Activated T-cell treated with anti-CD3 and anti-CD28 coated beads for 1 hour (primary cell): ENCODE measurements around the gene ANO8.

ENCODE experiments used
- DNase-seq: peaks from one replicate; pipeline ENCODE4 v3.0.0-alpha.2; 2020; ENCODE audit warnings: low read depth

The ANO8 gene

DNA sequence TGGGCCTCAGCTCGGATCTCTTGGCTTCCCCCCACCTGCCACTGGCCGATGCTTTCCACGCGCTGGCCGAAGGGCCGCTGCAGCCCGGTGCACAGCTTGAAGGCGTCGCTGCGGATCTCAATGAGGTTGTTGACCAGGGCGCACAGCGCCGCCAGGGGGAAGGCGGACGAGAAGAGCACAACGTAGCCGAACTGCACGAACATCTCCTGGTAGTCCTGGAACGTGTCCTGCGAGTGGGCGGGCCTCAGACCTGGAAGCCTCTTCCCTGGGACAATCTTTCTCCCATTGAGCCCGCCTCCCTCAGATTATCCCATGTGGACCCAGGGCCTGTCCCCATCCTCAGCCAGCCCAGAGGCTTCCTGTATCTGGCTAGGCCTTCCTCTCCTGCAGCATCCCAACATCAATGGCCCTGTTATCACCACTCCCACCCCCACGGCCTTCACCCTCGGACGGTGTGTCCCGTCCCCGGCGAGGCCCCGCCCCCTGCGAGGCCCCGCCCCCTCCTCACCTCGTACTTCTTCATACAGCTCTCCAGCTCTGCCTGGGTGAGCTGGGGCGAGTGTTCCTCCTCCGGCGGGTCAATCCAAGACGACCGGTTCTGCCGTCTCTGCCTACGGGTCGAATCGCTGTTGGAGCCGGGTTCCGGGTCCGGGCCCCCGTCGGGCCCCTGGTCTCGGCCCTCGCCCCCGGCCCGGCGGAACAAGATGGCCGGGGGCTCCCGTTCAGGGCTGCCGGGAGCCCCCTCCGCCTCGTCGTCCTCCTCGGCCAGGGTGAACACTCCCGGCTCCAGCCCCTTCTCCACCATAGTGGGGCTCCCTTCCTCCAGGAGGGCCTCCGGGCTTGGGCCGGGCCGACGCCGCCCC lies 6.8 kb downstream of the ANO8 start:
- DNase-seq = peak; percentile 49

DNA sequence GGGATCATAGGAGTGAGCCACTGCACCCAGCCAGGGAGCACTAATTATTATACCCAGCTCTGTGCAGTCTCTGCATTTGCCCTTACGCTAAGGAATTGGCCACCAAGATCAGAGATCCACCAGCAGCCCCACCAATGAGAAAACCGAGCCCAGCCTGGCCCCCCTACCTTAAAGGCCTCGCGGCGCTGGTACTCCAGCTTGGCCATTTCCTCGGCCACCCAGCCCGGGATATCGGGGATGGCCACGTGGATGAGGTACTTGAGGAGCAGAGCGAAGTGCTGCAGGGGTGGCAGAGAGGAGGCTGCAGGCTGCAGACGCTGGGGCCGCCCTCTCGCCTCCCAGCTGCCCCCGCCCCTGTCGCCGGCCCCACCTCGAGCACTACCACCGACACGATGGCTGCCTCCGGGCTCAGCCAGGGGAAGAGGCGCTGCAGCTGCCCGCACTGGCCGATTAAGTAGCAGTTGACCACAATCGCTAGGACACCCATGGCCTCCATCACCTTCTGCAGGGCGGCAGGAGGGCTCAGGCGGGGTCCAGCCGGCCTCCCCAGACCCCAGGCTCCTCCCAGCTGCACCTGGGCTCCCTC lies 7.5 kb downstream of the ANO8 start:
- no peak for DNase-seq

DNA sequence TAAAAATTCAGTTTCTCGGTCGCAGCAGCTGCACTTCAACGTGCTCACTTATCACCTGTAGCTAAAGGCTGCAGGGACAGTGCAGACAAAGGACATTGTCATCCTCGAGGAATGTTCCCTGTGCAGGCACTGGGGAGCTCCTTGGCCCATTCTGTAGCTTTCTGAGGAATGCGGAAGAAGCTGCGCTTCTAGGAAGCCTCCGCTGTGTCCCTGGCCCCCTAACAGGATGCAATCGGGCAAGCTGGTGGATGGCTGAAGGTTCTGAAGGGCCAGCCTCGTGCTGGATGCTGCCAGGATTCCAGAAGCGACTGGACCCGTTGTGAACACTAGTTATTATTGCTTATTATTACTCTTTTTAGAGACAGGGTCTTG lies 8.1 kb downstream of the ANO8 start:
- no peak for DNase-seq

DNA sequence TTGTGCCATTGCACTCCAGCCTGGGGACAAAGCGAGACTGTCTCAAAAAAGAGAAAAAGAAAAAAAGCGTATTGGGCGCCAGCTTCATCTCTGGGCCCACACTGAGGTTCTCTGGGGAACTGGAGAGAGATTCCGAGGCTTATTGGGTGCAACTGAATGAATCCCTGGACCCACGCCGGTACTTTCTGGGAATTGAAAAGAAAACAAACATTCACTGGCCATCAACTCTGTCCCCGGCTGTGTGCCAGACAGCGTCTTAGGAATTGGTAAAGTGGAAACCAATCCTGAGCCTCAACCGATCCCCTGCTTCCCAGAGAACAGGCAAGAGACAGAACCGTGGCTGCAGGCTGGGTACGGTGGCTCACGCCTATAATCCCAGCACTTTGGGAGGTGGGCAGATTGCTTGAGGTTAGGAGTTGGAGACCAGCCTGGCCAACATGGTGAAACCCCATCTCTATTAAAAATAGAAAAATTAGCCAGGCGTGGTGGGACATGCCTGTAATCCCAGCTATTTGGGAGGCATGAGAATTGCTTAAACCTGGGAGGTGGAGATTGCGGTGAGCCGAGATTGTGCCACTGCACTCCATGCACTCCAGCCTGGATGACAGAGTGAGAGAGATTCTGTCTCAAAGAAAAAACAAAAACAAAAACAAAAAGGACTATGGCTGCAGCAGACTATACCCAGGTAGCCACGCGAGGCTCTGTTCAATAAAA lies 8.6 kb downstream of the ANO8 start:
- no peak for DNase-seq

DNA sequence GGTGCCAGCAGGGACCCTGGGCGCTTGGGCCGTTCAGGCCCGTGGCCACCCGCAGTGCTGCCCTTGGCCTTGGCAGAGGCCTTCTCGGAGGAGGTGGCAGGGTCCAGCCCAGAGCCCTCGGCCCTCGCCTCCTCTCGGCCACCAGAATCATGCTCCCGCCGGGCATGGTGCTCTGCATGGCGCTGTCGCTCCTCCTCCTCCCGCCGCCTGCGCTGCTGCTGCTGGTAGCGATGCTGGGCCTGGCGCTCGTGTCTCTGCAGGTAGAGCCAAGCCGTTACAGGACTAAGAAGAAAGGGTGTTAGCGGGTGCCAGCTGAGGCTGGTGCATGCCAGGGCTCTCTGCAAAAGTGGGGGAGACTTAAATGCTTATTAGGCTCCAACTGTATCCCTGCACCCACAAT lies 9.5 kb downstream of the ANO8 start:
- no peak for DNase-seq

DNA sequence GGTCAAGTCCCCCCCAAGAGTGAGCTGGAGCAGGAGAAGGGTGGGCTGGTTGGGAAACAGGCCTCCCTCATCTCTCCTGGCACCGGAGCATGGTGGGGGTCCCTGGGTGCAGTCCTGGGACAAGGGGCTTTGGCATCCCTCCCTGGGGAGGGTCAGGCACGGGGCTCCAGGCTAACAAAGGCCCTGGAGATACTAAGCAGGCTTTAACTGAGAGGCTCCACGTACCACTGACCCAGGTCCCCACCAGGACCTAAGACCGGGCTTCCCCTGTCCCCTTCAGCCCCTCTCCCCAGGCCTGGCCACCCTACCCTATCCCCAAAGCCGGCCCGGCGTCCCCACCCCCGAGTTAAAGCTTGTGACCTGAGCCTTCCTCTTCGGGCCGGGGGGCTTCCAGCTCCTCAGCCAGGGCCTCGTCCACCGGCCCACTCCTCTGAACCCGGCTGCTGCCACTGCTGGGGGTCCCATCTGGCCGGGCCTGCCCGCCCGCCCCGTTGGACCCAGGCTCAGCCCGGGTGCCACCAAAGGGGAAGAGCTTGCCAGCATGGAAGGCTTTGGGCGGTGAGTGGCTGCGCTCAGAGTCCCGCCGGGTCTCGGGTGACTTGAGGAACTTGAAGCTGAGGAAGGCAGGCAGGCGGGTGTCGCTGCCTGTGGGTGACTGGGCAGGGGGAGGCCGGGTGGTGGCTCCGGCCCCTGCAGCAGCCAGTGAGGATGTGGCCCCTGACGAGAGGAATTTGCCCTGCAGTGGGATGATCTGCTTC lies 10.1 kb downstream of the ANO8 start:
- DNase-seq = no peak

DNA sequence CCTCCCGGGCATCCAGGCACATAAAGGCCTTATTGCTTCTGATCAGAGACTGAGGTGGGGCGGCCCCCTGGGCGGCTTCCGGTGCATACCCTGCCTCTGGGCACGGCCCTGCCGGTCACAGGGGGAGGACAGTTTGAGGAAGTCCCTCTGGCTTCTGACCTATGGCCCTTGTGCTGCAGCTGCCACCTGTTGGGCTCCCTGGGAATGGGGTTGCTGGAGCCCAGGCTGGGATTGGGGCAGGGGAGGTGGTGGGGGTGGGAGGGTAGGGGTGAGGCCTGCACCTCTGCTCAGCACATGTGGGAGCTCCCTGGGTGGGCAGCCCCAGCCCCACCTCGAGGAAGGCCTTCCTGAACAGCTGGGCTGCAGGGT lies 10.7 kb downstream of the ANO8 start:
- DNase-seq = no peak

DNA sequence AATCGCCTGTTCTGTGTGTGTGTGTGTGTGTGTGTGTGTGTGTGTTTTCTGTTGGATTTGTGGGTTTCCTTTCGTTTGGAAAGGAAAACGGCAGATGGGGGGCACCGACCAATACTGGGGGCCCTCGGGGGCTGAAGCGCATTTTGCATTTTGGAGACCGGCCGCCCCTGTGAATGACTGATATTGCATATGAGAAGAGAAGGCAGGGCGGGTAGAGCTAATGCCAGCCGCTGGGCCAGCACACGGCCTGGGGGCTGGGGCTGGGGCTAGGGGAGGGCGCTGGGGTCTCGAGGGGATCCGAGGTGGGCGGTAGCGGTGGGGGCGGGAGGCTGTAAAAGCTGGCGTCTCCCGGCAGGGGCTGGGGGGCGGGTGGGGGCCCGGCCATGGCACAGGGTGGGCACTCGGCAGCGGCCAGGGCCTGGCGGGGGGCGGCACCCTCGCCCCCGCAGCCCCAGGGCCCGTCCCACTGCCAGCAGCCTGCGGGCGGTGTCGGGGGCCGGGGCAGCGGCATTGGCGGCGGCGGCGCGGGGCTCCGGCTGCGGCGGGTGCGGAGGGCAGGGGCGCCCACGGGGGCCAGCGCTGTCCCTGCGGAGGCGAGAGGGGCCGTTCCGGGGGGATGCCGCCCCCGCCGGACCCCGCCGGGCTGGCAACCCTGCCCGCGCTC lies 11.2 kb downstream of the ANO8 start:
- DNase-seq = no peak

DNA sequence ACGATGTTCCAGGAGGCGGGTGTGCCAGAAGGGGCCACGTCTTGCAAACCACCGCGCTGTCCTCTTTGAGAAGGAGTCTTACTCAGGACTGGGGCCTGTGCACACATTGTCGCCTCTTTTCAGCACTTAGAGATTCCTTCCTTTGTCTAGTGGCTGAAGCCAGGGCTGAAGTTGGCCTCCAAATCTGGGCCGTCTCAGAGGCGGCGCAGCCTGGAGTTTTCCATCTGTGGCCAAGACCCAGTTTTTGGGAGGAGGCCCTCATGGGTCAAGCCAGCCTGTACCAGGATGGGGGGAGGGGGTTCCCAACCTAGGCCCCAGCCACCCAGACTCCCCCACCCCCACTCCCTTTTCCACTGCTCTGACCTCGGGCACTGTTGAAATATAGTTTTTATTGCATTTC lies 11.8 kb downstream of the ANO8 start:
- no peak for DNase-seq

DNA sequence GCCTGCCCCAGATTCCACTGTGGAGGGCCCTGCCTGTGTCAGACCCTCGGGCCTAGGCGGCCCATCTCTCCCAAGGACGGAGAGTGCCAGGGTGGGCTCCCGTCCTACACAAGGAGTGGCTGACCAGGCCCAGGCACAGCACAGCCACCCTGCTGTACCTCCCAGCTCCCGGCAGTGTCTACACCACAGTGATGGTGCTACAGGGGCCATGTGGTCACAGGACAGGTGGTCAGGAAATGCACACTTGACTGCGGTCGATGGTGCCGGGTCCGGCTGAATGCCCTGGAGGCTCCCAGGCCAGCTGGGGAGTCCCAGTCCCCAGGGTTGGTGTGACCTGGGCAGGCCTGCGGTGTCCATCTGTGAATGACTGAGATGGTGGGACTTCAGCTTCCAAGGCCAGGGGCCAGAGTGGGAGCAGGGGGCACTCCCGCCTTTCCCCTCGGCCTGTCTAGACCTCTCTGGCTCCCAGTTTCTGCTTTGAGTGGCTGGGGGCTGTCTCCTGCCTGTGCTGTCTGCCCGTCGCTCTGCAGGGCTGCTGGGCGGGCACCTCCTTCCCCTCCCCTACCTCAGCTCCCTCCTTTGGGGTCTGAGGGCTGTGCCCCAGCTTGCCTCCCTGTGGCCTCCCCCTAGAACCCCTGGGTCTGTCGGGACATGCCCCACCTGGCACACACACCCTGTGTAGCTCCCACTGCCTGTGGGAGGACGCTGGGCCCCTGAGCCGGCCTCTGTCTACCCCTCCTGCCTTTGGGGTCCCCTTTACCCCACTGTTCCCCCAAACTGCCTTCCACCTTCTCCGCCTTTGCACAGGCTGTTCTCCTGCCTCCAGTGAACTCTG lies 12.8 kb downstream of the ANO8 start:
- DNase-seq = no peak

DNA sequence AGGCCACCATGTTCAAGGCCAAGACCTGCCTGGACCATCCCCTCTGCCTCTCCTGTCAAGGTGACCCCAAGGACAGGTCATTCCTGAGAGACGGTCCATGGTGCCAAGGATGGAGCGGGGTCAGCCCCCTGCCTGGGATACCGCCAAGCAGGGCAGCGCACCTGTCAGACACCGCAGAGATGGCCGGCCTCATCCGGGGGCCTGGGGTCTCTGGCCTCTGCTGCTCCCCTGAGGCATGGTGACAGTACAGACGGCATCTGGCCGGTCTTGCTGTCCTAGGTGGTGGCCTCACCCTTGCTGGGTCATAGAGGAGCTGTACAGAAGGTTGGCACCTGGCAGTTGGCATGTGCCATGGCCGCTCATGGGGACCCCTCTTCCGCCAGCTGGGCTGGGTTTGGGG lies 14.2 kb downstream of the ANO8 start:
- DNase-seq = no peak

DNA sequence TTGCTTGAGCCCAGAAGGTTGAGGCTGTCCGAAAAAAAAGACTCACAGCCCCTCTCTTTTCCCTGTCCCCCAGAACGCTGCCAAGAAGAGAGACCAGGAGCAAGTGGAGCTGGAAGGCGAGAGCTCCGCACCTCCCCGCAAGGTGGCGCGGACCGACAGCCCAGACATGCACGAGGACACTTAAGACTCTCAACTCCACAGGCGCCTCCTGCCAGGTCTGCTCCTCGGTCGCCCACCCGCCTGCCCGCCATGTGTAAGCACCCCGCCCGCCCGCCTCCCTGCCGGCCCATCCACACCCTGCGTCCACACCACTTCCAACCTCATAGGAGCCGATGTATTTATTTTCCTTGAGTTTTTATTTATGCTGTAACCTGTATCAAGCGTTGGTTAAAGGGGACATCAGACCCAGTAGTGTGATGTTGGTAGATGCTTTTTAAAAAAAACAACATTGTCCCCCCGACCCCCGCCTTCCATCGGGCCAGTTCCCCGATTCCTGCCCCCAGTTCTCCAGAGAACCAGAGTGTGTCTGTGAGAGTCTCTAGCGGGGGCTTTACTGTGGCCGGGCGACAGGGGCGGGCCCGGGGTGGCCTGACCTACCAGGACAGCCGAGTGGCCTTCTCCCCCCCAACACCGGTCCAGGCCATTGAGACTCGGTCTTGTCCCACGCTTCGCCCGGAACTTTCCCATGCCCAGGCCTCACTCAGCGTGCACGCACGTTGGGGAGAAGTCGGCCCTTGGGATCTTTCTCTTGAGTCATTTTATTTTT lies 15.0 kb downstream of the ANO8 start:
- no peak for DNase-seq

DNA sequence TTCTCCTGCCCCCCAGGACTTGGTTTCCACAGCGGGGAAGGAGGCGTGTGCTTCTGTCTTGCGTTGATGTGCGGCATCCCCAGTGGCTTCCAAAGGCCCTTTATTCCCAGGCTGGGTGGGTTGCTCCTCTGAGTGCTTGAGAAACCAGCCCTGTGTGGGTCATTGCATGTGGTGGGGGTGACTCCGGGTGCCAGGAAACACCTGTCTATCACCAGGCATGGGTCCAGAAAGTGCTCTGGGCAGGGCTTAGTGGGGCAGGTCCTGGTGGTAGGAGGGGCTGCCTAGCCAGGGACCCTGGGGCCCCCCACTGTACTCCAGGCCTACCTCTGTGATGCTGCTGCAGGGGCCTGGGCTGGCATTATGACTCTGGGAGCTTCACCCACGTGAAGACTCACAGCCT lies 15.7 kb downstream of the ANO8 start:
- DNase-seq = no peak

DNA sequence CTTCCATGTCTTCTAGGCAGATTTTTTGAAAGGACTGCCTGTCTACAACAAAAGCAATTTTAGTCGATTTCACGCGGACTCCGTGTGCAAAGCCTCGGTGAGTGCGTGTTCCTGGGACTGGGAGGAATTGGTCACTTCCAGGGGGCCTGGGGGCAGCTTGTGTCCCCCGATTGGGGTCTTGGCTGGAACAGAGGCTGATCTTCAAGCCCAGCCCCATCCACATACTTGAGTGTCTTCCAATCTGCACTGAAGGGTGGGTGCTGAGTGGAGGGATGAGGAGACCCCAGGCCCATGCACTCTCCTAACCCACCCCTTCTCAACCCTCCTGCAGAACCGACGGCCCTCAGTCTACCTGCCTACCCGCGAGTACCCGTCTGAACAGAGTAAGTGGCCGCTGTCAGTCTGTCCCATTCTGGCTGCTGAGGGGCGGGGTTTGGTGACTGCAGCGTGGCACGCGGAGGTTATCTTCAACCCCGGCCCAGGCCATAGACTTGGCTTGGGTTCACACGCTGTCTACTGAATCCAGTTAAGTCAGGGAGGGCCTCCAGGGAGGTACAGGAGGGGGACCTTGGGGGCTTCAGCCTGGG lies 20.6 kb downstream of the ANO8 start:
- no peak for DNase-seq

DNA sequence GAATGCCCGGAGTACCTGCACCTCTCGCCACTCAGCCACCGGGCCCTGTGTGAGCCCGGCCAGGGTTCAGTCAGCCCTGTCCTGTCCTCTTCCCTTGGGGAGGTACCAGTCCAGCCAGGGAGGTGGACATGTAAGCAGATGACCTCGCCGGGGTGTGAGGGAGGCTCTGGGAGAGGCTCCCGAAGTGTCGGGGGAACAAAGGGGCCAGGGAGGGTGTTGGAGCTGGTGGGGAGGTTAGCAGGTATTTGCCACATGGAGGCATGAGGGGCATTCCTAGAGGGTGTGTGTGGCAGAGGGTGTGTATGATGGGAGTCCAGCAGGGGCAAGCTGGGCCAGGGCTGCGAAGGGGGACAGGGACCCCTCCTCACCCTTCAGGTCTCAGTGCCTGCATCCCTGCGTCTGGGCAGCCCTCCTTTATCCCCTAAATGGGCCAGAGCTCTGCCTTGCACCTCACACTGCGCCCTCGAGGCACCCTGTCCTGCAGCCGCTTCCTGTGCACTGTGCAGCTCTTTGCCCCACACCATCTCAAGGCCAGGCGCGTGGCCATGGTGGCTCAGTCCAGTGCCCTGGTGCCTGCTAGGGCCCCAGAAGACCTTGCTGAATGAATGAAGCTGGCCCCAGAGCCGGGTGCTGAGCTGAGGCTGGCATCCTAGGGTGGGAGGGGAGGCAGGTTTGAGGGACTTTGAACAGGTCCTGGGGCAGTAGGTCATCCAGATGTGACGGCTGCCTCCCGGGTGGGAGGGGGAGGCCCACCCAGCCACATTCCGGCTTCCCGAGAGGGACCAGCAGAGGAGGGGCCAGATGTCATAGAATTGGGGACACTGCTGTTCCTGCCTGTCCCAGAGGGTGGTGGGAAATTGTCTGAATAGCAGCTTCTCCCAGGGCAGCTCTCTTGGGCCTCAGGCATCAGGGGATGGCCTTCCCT lies 22.2 kb downstream of the ANO8 start:
- no peak for DNase-seq

DNA sequence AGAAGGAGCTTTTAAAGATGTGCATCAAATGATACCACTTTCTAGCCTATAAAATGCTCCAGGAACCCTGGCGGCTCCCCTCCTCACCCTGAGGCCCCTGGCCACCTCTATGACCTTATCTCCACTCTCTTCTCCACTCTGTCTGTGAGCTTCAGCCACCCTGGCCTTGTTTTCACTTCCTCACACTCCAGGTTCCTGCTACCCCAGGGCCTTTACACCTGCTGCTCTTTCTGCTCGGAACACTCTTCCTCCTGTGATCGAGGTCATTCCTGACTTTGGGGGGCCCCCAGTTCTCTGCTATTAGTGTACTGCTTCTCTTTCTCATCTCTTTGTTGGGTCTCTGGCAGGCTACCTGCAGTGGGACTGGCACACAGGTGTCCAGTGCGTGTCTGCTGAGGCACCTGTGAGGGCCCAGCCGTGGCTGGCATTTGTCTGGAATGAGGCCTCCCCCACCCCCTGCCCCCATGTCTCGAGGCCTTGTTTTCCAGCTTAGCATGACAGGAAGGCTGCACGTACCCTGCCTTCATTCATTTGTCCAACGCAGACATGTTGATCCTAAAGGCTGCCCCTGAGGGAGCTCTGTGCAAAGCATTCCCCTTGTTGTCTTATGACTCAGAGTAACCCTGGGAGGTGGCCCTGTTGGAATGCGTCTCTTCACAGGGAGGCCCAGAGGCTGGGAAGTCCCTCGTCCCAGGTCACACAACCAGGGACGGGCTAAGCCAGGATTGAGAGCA lies 23.0 kb downstream of the ANO8 start:
- no peak for DNase-seq

DNA sequence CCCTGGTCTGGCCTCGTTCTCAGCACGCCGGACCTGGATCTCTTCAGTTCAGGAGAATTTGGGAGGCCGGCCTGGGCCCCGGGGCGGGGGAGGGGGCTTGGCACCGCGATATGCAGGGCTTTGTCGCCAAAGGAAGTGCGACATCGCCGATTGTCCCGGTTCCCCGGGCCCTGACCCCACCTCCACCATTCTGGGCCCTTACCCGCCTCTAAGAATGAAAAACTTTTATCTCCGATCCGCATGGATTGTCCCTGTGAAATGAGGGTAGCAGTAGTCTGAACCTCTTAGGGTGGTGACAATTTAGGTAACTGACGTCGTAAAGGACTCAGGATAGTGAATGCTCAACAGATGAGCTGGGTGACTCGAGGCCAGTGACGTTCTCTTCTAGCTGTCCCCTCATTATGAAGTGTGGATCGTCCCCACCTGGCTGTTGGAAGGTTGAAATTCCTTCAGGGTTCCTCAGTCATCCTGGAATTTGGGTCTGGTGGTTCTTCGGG lies 24.6 kb downstream of the ANO8 start:
- no peak for DNase-seq
